ENCODE measurements around the gene NTN3.

NTN3 gene

GRCh38 chr16:2496223-2497115, 25.4 kb downstream of the NTN3 start:
- Histone ChIP-seq H3K4me2 (ENCODE audit: insufficient read depth, low read length) (no peak overlapping the region), H3K36me3 (ENCODE audit: insufficient read depth, low read length) (peaks cover 51% of the 10 kb centered on the region), H3K4me1 (ENCODE audit: insufficient read depth, low read length) (peaks cover 7% of the 10 kb centered on the region), H3K79me2 (ENCODE audit: insufficient read depth, low read length) (peaks cover 10% of the 10 kb centered on the region; the same call in 1 of the 2 replicates), H2AFZ (ENCODE audit: low read depth, low read length) (no peak overlapping the region), H3K27ac (ENCODE audit: low read length) (no peak overlapping the region), H3K9ac (ENCODE audit: low read depth, low read length) (no peak overlapping the region), H3K4me3 (ENCODE audit: low read depth in 1 of 2, low read length in 2 of 2) (no peak overlapping the region), H3K9me3 (ENCODE audit: insufficient read depth, low read length, severe bottlenecking) (no peaks in the 10 kb centered on the region), H3K27me3 (ENCODE audit: insufficient read depth, low read length, poor library complexity) (no peaks in the 10 kb centered on the region), H4K20me1 (ENCODE audit: insufficient read depth, low read length) (peaks cover 22% of the 10 kb centered on the region)
- ATAC-seq (ENCODE audit: insufficient read depth, low read depth) (no peak), DNase-seq (no peak)
- no peak for TF ChIP-seq EZH2 (IDR thresholded peaks at IDR 0.05; ENCODE audit: borderline replicate concordance, low read depth, low read length, severe bottlenecking)
- TF ChIP-seq, protein P1, sequence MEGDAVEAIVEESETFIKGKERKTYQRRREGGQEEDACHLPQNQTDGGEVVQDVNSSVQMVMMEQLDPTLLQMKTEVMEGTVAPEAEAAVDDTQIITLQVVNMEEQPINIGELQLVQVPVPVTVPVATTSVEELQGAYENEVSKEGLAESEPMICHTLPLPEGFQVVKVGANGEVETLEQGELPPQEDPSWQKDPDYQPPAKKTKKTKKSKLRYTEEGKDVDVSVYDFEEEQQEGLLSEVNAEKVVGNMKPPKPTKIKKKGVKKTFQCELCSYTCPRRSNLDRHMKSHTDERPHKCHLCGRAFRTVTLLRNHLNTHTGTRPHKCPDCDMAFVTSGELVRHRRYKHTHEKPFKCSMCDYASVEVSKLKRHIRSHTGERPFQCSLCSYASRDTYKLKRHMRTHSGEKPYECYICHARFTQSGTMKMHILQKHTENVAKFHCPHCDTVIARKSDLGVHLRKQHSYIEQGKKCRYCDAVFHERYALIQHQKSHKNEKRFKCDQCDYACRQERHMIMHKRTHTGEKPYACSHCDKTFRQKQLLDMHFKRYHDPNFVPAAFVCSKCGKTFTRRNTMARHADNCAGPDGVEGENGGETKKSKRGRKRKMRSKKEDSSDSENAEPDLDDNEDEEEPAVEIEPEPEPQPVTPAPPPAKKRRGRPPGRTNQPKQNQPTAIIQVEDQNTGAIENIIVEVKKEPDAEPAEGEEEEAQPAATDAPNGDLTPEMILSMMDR (IDR thresholded peaks at IDR 0.05; ENCODE audit: borderline replicate concordance, extremely low read depth, low read length, poor library complexity, severe bottlenecking), result no peak

GRCh38 chr16:2497116-2497630, 26.1 kb downstream of the NTN3 start:
- Histone ChIP-seq H3K4me3 (ENCODE audit: low read depth in 1 of 2, low read length in 2 of 2) (no peak overlapping the region), H3K27me3 (ENCODE audit: insufficient read depth, low read length, poor library complexity) (no peaks in the 10 kb centered on the region), H4K20me1 (ENCODE audit: insufficient read depth, low read length) (peaks cover 28% of the 10 kb centered on the region), H3K9ac (ENCODE audit: low read depth, low read length) (no peak overlapping the region), H3K79me2 (ENCODE audit: insufficient read depth, low read length) (peaks cover 9% of the 10 kb centered on the region; the same call in 1 of the 2 replicates), H3K27ac (ENCODE audit: low read length) (no peak overlapping the region), H3K4me2 (ENCODE audit: insufficient read depth, low read length) (no peak overlapping the region), H2AFZ (ENCODE audit: low read depth, low read length) (no peak overlapping the region), H3K4me1 (ENCODE audit: insufficient read depth, low read length) (peaks cover 11% of the 10 kb centered on the region), H3K9me3 (ENCODE audit: insufficient read depth, low read length, severe bottlenecking) (no peaks in the 10 kb centered on the region), H3K36me3 (ENCODE audit: insufficient read depth, low read length) (peaks cover 56% of the 10 kb centered on the region)
- TF ChIP-seq EZH2 (IDR thresholded peaks at IDR 0.05; ENCODE audit: borderline replicate concordance, low read depth, low read length, severe bottlenecking), result no peak
- TF ChIP-seq, protein P1 (IDR thresholded peaks at IDR 0.05; ENCODE audit: borderline replicate concordance, extremely low read depth, low read length, poor library complexity, severe bottlenecking), result no peak
- DNase-seq (no peak), ATAC-seq (ENCODE audit: insufficient read depth, low read depth) (no peak)

DNA sequence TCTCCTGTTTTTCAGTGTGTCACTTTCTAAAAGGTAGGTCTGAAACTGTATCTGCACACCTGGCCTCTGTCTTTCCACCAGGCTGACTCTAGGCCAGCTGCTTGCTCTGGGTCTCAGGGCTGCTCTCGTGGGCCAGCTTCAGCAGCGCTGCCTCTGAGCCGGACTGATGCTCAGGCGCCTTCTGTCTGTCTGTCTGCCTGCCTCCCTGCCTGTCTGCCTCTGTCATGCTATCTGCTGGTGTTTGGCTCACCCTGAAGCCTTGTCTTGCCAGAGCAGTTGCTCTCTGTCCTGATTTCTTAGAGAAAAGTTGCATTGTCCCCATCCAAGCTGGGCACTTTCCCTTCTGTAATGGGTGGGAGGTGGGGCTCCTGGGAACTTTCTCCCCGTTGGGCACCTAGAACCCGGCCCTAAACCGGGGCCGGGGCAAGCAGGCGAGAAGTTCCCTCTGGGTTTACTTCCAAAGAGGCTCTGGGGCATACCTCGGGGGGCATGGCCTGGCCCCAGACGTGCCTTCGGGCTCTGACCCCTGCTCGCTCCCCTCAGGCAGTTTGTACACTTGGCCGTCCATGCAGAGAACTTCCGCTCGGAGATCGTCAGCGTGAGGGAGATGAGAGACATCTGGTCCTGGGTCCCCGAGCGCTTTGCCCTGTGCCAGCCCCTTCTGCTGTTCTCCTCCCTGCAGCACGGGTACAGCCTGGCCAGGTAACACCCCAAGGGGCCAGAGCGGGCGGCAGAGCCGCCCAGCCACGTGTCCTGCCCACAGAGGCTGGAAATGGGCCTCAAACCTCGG, 26.8 kb downstream of the NTN3 start:
- DNase-seq (no peak), ATAC-seq (ENCODE audit: insufficient read depth, low read depth) (no peak)
- Histone ChIP-seq H3K9ac (ENCODE audit: low read depth, low read length) (no peak overlapping the region), H3K79me2 (ENCODE audit: insufficient read depth, low read length) (0 out of 2 replicates have a peak, but pooled peaks cover 5% of the 10 kb centered on the region), H3K27me3 (ENCODE audit: insufficient read depth, low read length, poor library complexity) (no peaks in the 10 kb centered on the region), H4K20me1 (ENCODE audit: insufficient read depth, low read length) (peaks cover 33% of the 10 kb centered on the region), H3K36me3 (ENCODE audit: insufficient read depth, low read length) (peaks cover 61% of the 10 kb centered on the region), H3K4me1 (ENCODE audit: insufficient read depth, low read length) (peaks cover 11% of the 10 kb centered on the region), H2AFZ (ENCODE audit: low read depth, low read length) (no peak overlapping the region), H3K4me2 (ENCODE audit: insufficient read depth, low read length) (no peak overlapping the region), H3K4me3 (ENCODE audit: low read depth in 1 of 2, low read length in 2 of 2) (no peak overlapping the region), H3K9me3 (ENCODE audit: insufficient read depth, low read length, severe bottlenecking) (no peaks in the 10 kb centered on the region), H3K27ac (ENCODE audit: low read length) (no peak overlapping the region)
- TF ChIP-seq EZH2 (IDR thresholded peaks at IDR 0.05; ENCODE audit: borderline replicate concordance, low read depth, low read length, severe bottlenecking), result no peak
- TF ChIP-seq, protein P1 (IDR thresholded peaks at IDR 0.05; ENCODE audit: borderline replicate concordance, extremely low read depth, low read length, poor library complexity, severe bottlenecking), result no peak
